ENCODE results near the gene POU2F3.

POU2F3 gene

GRCh38 chr11:120210626-120211521 lies 29.1 kb upstream of the POU2F3 start, which contains the start of gene OAF:
Gene OAF, plus strand, starts transcription at chr11:120211032. Its CDS starts 248 bp downstream, at chr11:120211280.
- peak; percentile 85 for DNase-seq (ENCODE audit: low read depth)

GRCh38 chr11:120211522-120212258 lies 28.2 kb upstream of the POU2F3 start:
- no peak for DNase-seq (ENCODE audit: low read depth)

GRCh38 chr11:120212259-120212878 lies 27.6 kb upstream of the POU2F3 start:
- DNase-seq (ENCODE audit: low read depth): no peak

- DNase-seq (ENCODE audit: low read depth): no peak
Measured at GRCh38 chr11:120212926-120213325, 27.0 kb upstream of the POU2F3 start.

GRCh38 chr11:120214581-120214980 lies 25.4 kb upstream of the POU2F3 start:
- no peak for DNase-seq (ENCODE audit: low read depth)

GRCh38 chr11:120215634-120216033 lies 24.3 kb upstream of the POU2F3 start:
- peak; percentile 58 for DNase-seq (ENCODE audit: low read depth)

- DNase-seq (ENCODE audit: low read depth): no peak
Measured at GRCh38 chr11:120216426-120217102, 23.4 kb upstream of the POU2F3 start.

GRCh38 chr11:120217526-120217925 lies 22.4 kb upstream of the POU2F3 start:
- DNase-seq (ENCODE audit: low read depth): no peak

GRCh38 chr11:120217941-120218694 lies 21.8 kb upstream of the POU2F3 start:
- DNase-seq (ENCODE audit: low read depth): no peak

GRCh38 chr11:120218695-120219033 lies 21.3 kb upstream of the POU2F3 start:
- DNase-seq (ENCODE audit: low read depth): no peak

GRCh38 chr11:120219232-120219937 lies 20.6 kb upstream of the POU2F3 start:
- no peak for DNase-seq (ENCODE audit: low read depth)

- DNase-seq (ENCODE audit: low read depth): no peak
Measured at GRCh38 chr11:120219938-120220746, 19.8 kb upstream of the POU2F3 start.

- DNase-seq (ENCODE audit: low read depth): no peak
Measured at GRCh38 chr11:120220747-120221037, 19.2 kb upstream of the POU2F3 start.

GRCh38 chr11:120221115-120221752 lies 18.7 kb upstream of the POU2F3 start:
- no peak for DNase-seq (ENCODE audit: low read depth)

- no peak for DNase-seq (ENCODE audit: low read depth)
Measured at GRCh38 chr11:120222916-120223315, 17.0 kb upstream of the POU2F3 start.

- no peak for DNase-seq (ENCODE audit: low read depth)
Measured at GRCh38 chr11:120223793-120224192, 16.1 kb upstream of the POU2F3 start.

- no peak for DNase-seq (ENCODE audit: low read depth)
Measured at GRCh38 chr11:120224361-120224760, 15.6 kb upstream of the POU2F3 start.

- DNase-seq (ENCODE audit: low read depth): no peak
Measured at GRCh38 chr11:120224972-120225909, 14.7 kb upstream of the POU2F3 start.

All from iris pigment epithelial cell (primary cell).